ENCODE results near the gene STUM. TPM values are rescaled to one million over a fixed set of nuclear protein-coding genes. Genes with fewer than 3 reads are reported as not detected.

STUM gene
- total RNA-seq, 1 donor from 2014 or later = 0.83 TPM

DNA sequence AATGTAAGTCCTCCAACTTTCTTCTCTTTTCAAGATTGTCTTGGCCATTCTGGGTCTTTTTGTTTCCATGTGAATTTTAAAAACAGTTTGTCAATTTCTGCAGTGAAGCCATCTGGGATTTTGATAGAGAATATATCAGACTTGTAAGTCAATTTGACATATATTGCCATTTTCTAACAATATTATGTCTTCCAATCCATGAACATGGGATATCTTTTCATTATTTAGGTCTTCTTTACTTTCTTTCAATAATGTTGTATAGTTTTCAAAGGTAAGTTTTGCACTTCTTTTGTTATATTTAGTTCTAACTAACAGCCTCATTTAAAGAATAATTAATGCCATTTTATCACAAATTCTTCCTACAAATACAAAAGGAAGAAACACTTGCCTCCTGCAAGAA is 73.4 kb downstream of the STUM start:
- Histone ChIP-seq H3K4me3 (no peak overlapping the region), H3K36me3 (no peaks in the 10 kb centered on the region), H3K9me3 (no peaks in the 10 kb centered on the region), H3K27ac (no peak overlapping the region), H3K4me1 (peaks cover 8% of the 10 kb centered on the region), H3K27me3 (ENCODE audit: low read depth) (no peaks in the 10 kb centered on the region)
- intact Hi-C loops (cut with DNase I) = no loop called here
- no peak for DNase-seq
- ATAC-seq = no peak
- TF ChIP-seq, protein P1, sequence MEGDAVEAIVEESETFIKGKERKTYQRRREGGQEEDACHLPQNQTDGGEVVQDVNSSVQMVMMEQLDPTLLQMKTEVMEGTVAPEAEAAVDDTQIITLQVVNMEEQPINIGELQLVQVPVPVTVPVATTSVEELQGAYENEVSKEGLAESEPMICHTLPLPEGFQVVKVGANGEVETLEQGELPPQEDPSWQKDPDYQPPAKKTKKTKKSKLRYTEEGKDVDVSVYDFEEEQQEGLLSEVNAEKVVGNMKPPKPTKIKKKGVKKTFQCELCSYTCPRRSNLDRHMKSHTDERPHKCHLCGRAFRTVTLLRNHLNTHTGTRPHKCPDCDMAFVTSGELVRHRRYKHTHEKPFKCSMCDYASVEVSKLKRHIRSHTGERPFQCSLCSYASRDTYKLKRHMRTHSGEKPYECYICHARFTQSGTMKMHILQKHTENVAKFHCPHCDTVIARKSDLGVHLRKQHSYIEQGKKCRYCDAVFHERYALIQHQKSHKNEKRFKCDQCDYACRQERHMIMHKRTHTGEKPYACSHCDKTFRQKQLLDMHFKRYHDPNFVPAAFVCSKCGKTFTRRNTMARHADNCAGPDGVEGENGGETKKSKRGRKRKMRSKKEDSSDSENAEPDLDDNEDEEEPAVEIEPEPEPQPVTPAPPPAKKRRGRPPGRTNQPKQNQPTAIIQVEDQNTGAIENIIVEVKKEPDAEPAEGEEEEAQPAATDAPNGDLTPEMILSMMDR (IDR thresholded peaks at IDR 0.05) = no peak

DNA sequence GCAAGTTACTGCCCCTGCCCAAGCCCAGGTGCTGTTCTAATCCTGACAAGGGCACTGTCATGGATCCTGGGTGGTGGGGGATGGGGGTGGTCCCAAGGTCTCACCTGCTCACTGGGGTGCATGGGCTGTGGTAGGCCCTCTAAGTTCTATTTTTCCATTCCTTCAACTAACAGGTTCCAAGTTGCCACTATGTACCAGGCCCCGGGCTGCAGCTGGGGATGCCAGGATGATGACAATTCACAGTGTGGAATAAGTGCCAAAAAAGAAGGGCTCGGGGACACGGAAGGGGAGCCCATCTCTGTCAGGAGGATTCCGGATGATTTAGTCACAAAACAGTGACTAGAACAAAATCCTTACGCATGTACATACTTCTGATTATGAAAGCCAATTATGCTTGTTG is 76.0 kb downstream of the STUM start:
- ATAC-seq (no peak), DNase-seq (peak; percentile 35)
- intact Hi-C loops (cut with DNase I) = no loop called here
- H3K4me1 ChIP-seq = peaks cover 8% of the 10 kb centered on the region
- no peaks in the 10 kb centered on the region for H3K27me3 ChIP-seq (ENCODE audit: low read depth)
- H3K27ac ChIP-seq = no peak overlapping the region
- no peaks in the 10 kb centered on the region for H3K36me3 ChIP-seq
- H3K9me3 ChIP-seq = no peaks in the 10 kb centered on the region
- TF ChIP-seq, protein P1 (IDR thresholded peaks at IDR 0.05) = no peak
- no peak overlapping the region for H3K4me3 ChIP-seq

GRCh38 chr1:226625326-226625725 is 76.8 kb downstream of the STUM start:
- Histone ChIP-seq H3K4me1 (peaks cover 8% of the 10 kb centered on the region), H3K9me3 (no peaks in the 10 kb centered on the region), H3K36me3 (no peaks in the 10 kb centered on the region), H3K27ac (no peak overlapping the region), H3K27me3 (ENCODE audit: low read depth) (no peaks in the 10 kb centered on the region), H3K4me3 (no peak overlapping the region)
- ATAC-seq = no peak
- TF ChIP-seq, protein P1 (IDR thresholded peaks at IDR 0.05) = no peak
- intact Hi-C loops (cut with DNase I) = no loop called here
- DNase-seq = peak; percentile 26

DNA sequence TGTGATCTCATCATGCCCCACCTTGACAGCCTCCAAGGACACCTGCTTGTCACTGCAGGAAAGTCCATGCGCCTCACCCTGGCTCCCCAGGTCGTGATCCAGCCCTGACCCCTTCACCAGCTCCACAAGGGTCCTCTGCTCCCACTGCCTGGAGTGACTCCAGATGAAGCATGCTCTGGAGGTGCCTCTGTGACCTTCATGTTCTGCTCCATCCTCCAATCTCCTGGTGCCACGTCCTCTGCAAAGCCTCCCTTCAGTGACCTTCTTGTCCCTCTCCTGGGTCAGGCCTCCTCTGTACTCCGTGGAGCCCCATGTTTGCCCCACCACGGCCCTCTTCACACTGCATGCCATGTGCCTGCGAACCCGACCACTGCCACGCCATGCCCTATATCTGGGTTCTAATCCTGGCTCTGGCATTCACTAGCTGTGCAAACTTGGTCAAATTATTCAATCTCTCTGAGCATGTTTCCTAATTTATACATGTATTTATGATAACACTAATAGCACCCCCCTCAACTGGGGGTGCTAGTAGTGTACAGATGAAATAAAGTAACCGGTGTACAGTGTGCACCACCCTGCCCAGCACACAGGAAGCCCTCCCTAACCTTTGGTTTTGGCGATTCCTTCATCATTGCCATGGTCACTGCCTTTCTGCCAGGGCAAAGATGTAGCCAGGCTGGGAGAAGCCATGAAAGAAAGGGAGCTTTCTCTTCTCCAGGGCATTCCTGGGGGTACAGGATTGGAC is 77.4 kb downstream of the STUM start:
- H3K4me3 ChIP-seq = peak overlapping the region; percentile 26
- ATAC-seq (peak; percentile 36 to 47), DNase-seq (peak; percentile 35)
- H3K4me1 ChIP-seq = peaks cover 8% of the 10 kb centered on the region
- no peaks in the 10 kb centered on the region for H3K27me3 ChIP-seq (ENCODE audit: low read depth)
- intact Hi-C loops (cut with DNase I) = no loop called here
- H3K9me3 ChIP-seq = no peaks in the 10 kb centered on the region
- TF ChIP-seq, protein P1 (IDR thresholded peaks at IDR 0.05) = no peak
- H3K27ac ChIP-seq = no peak overlapping the region
- H3K36me3 ChIP-seq = no peaks in the 10 kb centered on the region

- H3K4me1 ChIP-seq = peaks cover 8% of the 10 kb centered on the region
Measured at GRCh38 chr1:226626577-226626956, 78.0 kb downstream of the STUM start.

More at GRCh38 chr1:226626577-226626956, 78.0 kb downstream of the STUM start:
- Histone ChIP-seq H3K27ac (no peak overlapping the region), H3K27me3 (ENCODE audit: low read depth) (no peaks in the 10 kb centered on the region), H3K9me3 (no peaks in the 10 kb centered on the region), H3K36me3 (peaks cover 2% of the 10 kb centered on the region), H3K4me3 (peak overlapping the region; percentile 26)
- ATAC-seq (peak; percentile 93), DNase-seq (peak; percentile 84)
- intact Hi-C loops (cut with DNase I) = no loop called here
- TF ChIP-seq, protein P1 (IDR thresholded peaks at IDR 0.05) = peak; percentile 99
